Naive thymus-derived CD4-positive, alpha-beta T cell (primary cell): Measurements from ENCODE around the gene NDUFV1. TPM values are rescaled to one million over a fixed set of nuclear protein-coding genes. Genes with fewer than 3 reads are reported as not detected.
"Not testable (repeated sequence)": the region's sequence is repeated elsewhere in the genome, so short reads cannot be mapped to it uniquely, and the experiment has no call there.

Experiments
- ATAC-seq: fragments of 150-1000 bp; cut with Tn5 transposase; 2 replicates; pipeline ENCODE4 v1.10.0; 2021; ENCODE audit warnings: mild to moderate bottlenecking, moderate library complexity
- CTCF ChIA-PET: fragments of 350-600 bp; sonication (Branson Sonifier 250); formaldehyde crosslinking; loops from one replicate; lab custom pipeline; 2021; ENCODE audit warnings: antibody characterized with exemption; lab: Charles Lee
- POLR2A ChIA-PET: fragments of 350-600 bp; sonication (Branson Sonifier 250); formaldehyde crosslinking; loops from one replicate; lab custom pipeline; 2021; ENCODE audit warnings: antibody characterized with exemption, inconsistent platforms; lab: Charles Lee
- DNase-seq, 9 donors: peaks; one replicate each; pipeline versions ENCODE4 v3.0.0 to v3.0.0-alpha.2; 2020 to 2022; ENCODE audit warnings: mixed read lengths in 1 of 9
- H3K27ac ChIP-seq: one replicate; pipeline ENCODE4 v1.7.0; 2013; ENCODE audit warnings: mild to moderate bottlenecking, low read depth, low read length, moderate library complexity
- H3K27me3 ChIP-seq, 2 donors: one replicate each; pipeline ENCODE4 v1.7.0; 2013; ENCODE audit warnings: low read length in 2 of 2, mild to moderate bottlenecking in 2 of 2, moderate library complexity in 2 of 2; ENCODE audit not compliant: control insufficient read depth in 2 of 2, insufficient read depth in 2 of 2
- H3K36me3 ChIP-seq, 3 experiments: 1 replicate in 2 of 3; 2 replicates in 1 of 3; pipeline ENCODE4 v1.7.0; 2013; ENCODE audit warnings: low read length in 3 of 3, mild to moderate bottlenecking in 3 of 3, moderate library complexity in 1 of 3; ENCODE audit not compliant: insufficient read depth in 3 of 3, control insufficient read depth in 2 of 3
- H3K4me1 ChIP-seq, 2 donors: one replicate each; pipeline ENCODE4 v1.7.0; 2013; ENCODE audit warnings: low read length in 2 of 2, mild to moderate bottlenecking in 2 of 2, moderate library complexity in 1 of 2; ENCODE audit not compliant: control insufficient read depth in 2 of 2, insufficient read depth in 2 of 2
- H3K4me3 ChIP-seq: 2 replicates; pipeline ENCODE4 v1.7.0; 2013; ENCODE audit warnings: mild to moderate bottlenecking, low read length
- H3K9me3 ChIP-seq, 3 experiments: 1 replicate in 2 of 3; 2 replicates in 1 of 3; pipeline ENCODE4 v1.7.0; 2013; ENCODE audit warnings: low read length in 3 of 3; ENCODE audit not compliant: control insufficient read depth in 2 of 3
- H3K27ac Mint-ChIP-seq, 9 donors: one replicate each; pipeline ENCODE4 v1.8.0; 2020 to 2022; ENCODE audit warnings: mixed read lengths in 9 of 9, mild to moderate bottlenecking in 8 of 9, moderate library complexity in 5 of 9, inconsistent platforms in 2 of 9
- H3K27me3 Mint-ChIP-seq, 5 donors: one replicate each; pipeline ENCODE4 v1.8.0; 2021 to 2022; ENCODE audit warnings: mixed read lengths in 5 of 5, mild to moderate bottlenecking in 1 of 5
- H3K36me3 Mint-ChIP-seq, 5 donors: one replicate each; pipeline ENCODE4 v1.8.0; 2020 to 2022; ENCODE audit warnings: mixed read lengths in 5 of 5, mild to moderate bottlenecking in 3 of 5, inconsistent platforms in 1 of 5
- H3K4me1 Mint-ChIP-seq, 7 donors: one replicate each; pipeline ENCODE4 v1.8.0; 2020 to 2022; ENCODE audit warnings: mixed read lengths in 7 of 7, mild to moderate bottlenecking in 3 of 7, inconsistent platforms in 1 of 7
- H3K4me3 Mint-ChIP-seq, 10 donors: one replicate each; pipeline ENCODE4 v1.8.0; 2020 to 2022; ENCODE audit warnings: mild to moderate bottlenecking in 10 of 10, mixed read lengths in 10 of 10, moderate library complexity in 6 of 10, inconsistent platforms in 2 of 10
- H3K9me3 Mint-ChIP-seq, 11 donors: one replicate each; pipeline ENCODE4 v1.8.0; 2020 to 2022; ENCODE audit warnings: mixed read lengths in 11 of 11, mild to moderate bottlenecking in 4 of 11, inconsistent platforms in 1 of 11, moderate library complexity in 1 of 11
- intact Hi-C, 2 donors: fragments of 100-400 bp; cut with micrococcal nuclease; formaldehyde crosslinking; loops; one replicate each; pipeline ENCODE4 v1.15.1; 2023
- polyA plus RNA-seq, 2 donors: library from polyadenylated mRNA; unstranded; fragments of 300-500 nt; fragmentation: Illumina TruSeq; gene quantifications; one replicate each; pipeline ENCODE4 v1.2.3, GENCODE V29; 2021
- total RNA-seq, 6 experiments: library from RNA in 5 of 6; stranded (reverse) in 5 of 6; gene quantifications; 1 replicate in 5 of 6; 2 replicates in 1 of 6; pipeline ENCODE4 v1.2.3 and lab custom pipeline; 2021 to 2026

Gene NDUFV1
- total and polyA plus RNA-seq, 7 experiments from 2014 or later, result 111 to 253 (median 201) TPM

DNA sequence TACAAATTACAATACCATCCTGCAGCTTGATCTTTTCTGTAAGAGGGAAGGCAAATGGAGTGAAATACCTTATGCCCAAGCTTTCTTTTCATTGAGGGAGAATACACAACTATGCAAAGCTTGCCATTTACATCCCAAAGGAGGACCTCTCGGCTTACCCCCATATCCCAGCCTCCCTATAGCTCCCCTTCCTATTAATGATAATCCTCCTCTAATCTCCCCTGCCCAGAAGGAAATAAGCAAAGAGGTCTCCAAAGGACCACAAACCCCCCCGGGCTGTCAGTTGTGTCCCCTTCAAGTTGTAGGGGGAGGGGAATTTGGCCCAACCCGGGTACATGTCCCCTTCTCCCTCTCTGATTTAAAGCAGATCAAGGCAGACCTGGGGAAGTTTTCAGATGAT lies 15.2 kb downstream of the NDUFV1 start:
- ATAC-seq, H3K27me3 ChIP-seq: not testable (repeated sequence)

DNA sequence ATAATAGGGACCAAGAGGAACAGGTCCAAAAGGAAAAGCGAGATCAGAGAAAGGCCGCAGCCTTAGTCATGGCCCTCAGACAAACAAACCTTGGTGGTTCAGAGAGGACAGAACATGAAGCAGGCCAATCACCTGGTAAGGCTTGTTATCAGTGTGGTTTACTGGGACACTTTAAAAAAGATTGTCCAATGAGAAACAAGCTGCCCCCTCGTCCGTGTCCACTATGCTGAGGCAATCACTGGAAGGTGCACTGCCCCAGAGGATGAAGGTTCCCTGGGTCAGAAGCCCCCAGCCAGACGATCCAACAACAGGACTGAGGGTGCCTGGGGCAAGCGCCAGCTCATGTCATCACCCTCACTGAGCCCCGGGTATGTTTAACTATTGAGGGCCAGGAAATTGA lies 16.2 kb downstream of the NDUFV1 start:
- DNase-seq, result peak in 1 of 9 donors; percentile 4
- H3K4me1 ChIP-seq, H3K9me3 ChIP-seq, ATAC-seq, H3K27me3 ChIP-seq, POLR2A ChIA-PET, H3K27me3 Mint-ChIP-seq, H3K4me3 ChIP-seq, intact Hi-C loops, H3K27ac Mint-ChIP-seq, CTCF ChIA-PET, H3K36me3 Mint-ChIP-seq, H3K4me3 Mint-ChIP-seq, H3K36me3 ChIP-seq, H3K27ac ChIP-seq, H3K9me3 Mint-ChIP-seq: not testable (repeated sequence)
- H3K4me1 Mint-ChIP-seq, result peaks cover 2 to 12% (median 6%) of the 10 kb centered on the region in 7 donors

More for the DNA sequence above, 15.2 kb downstream of the NDUFV1 start:
- H3K36me3 Mint-ChIP-seq, H3K9me3 ChIP-seq, DNase-seq, H3K27ac Mint-ChIP-seq, H3K27ac ChIP-seq, H3K4me3 Mint-ChIP-seq, H3K36me3 ChIP-seq, H3K4me3 ChIP-seq, H3K4me1 ChIP-seq, intact Hi-C loops, H3K9me3 Mint-ChIP-seq, H3K27me3 Mint-ChIP-seq, CTCF ChIA-PET: not testable (repeated sequence)
- peaks cover 7 to 17% (median 12%) of the 10 kb centered on the region in 7 donors for H3K4me1 Mint-ChIP-seq
- POLR2A ChIA-PET, result interaction anchor here (0.6 kb wide), 1 partner anchor 416 kb away, joined by 3 read pairs; no protein-coding TSS in a partner anchor

GRCh38 chr11:67623795-67624194 lies 17.1 kb downstream of the NDUFV1 start:
- CTCF ChIA-PET, POLR2A ChIA-PET, H3K9me3 ChIP-seq: not testable (repeated sequence)

GRCh38 chr11:67626131-67626833 lies 19.5 kb downstream of the NDUFV1 start:
- Mint-ChIP-seq H3K4me1 (peaks cover 5 to 18% (median 10%) of the 10 kb centered on the region in 7 donors), H3K27ac (peak overlapping the region in 2 of 9 donors; percentile 48 to 57)
- H3K9me3 ChIP-seq, ATAC-seq, H3K27me3 ChIP-seq, H3K27me3 Mint-ChIP-seq, H3K4me3 ChIP-seq, H3K27ac ChIP-seq, H3K4me1 ChIP-seq, H3K36me3 ChIP-seq, H3K9me3 Mint-ChIP-seq, H3K4me3 Mint-ChIP-seq, H3K36me3 Mint-ChIP-seq: not testable (repeated sequence)
- POLR2A ChIA-PET, result interaction anchor here (0.9 kb wide), 1 partner anchor 12 kb away, joined by 3 read pairs; no protein-coding TSS in a partner anchor
- intact Hi-C loops, result loop anchor here in 1 of 2 donors (5.0 kb wide), 1 partner anchor 86 kb away; no protein-coding TSS in a partner anchor
- peak in 1 of 9 donors; percentile 4 for DNase-seq
- CTCF ChIA-PET, result interaction anchor here (1.2 to 1.5 kb wide), 4 partner anchors 8 to 25 kb away, joined by 3 to 8 read pairs (median 3); no protein-coding TSS in a partner anchor

More at GRCh38 chr11:67623795-67624194, 17.1 kb downstream of the NDUFV1 start:
- H3K4me3 ChIP-seq, intact Hi-C loops, H3K4me3 Mint-ChIP-seq, H3K9me3 Mint-ChIP-seq, DNase-seq, H3K36me3 ChIP-seq, H3K27ac Mint-ChIP-seq, H3K4me1 Mint-ChIP-seq, H3K36me3 Mint-ChIP-seq, H3K4me1 ChIP-seq, ATAC-seq, H3K27ac ChIP-seq, H3K27me3 Mint-ChIP-seq, H3K27me3 ChIP-seq: not testable (repeated sequence)

- peak in 1 of 9 donors; percentile 6 for DNase-seq
These were observed 20.2 kb downstream of the NDUFV1 start for GRCh38 chr11:67626970-67627369.

DNA sequence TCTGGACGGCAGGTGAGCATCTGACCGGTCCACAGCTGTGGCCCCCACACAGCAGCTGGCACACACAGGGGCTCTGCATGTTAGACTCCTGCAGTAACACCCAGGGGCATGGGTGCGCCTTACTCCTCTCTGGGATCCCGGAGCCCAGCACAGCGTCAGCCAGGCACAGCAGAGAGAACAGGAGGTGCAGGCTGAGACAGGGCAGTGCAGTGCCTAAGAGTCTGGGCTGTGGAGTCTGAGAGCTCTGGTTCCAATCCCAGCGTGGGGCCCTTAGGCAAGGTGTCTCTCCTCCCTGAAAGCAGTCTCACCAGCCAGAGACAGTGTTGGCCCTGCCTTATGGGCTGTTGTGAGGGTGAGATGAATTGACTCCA lies 20.7 kb downstream of the NDUFV1 start:
- Mint-ChIP-seq H3K4me3 (no peak overlapping the region), H3K9me3 (no peaks in the 10 kb centered on the region), H3K36me3 (no peaks in the 10 kb centered on the region), H3K4me1 (peaks cover 5 to 18% (median 10%) of the 10 kb centered on the region in 7 donors), H3K27ac (peak overlapping the region in 2 of 9 donors; percentile 45 to 60), H3K27me3 (no peaks in the 10 kb centered on the region)
- intact Hi-C loops, result loop anchor here in 1 of 2 donors (5.0 kb wide), 1 partner anchor 85 kb away; no protein-coding TSS in a partner anchor
- ChIA-PET POLR2A (interaction anchor here (1.2 kb wide), 1 partner anchor 9 kb away, joined by 3 read pairs; no protein-coding TSS in a partner anchor), CTCF (interaction anchor here (1.1 to 2.4 kb wide), 5 partner anchors 9 to 32 kb away, joined by 3 to 13 read pairs (median 3); no protein-coding TSS in a partner anchor)
- no peak overlapping the region for H3K27ac ChIP-seq
- no peak overlapping the region for H3K4me3 ChIP-seq
- peaks cover 8 to 9% of the 10 kb centered on the region in 2 donors for H3K4me1 ChIP-seq
- no peaks in the 10 kb centered on the region for H3K36me3 ChIP-seq
- no peak for ATAC-seq
- no peak for DNase-seq
- H3K9me3 ChIP-seq, result no peaks in the 10 kb centered on the region
- H3K27me3 ChIP-seq, result no peaks in the 10 kb centered on the region

More at GRCh38 chr11:67626970-67627369, 20.2 kb downstream of the NDUFV1 start:
- ChIA-PET POLR2A (interaction anchor here (0.9 to 1.2 kb wide), 2 partner anchors 9 to 13 kb away, joined by 3 read pairs; no protein-coding TSS in a partner anchor), CTCF (interaction anchor here (1.2 to 1.5 kb wide), 4 partner anchors 9 to 25 kb away, joined by 3 to 8 read pairs (median 3); no protein-coding TSS in a partner anchor)
- Histone ChIP-seq H3K9me3 (no peaks in the 10 kb centered on the region), H3K27me3 (no peaks in the 10 kb centered on the region), H3K27ac (no peak overlapping the region), H3K4me1 (peaks cover 8 to 9% of the 10 kb centered on the region in 2 donors), H3K36me3 (no peaks in the 10 kb centered on the region), H3K4me3 (no peak overlapping the region)
- Mint-ChIP-seq H3K36me3 (no peaks in the 10 kb centered on the region), H3K4me3 (no peak overlapping the region), H3K4me1 (peaks cover 5 to 18% (median 10%) of the 10 kb centered on the region in 7 donors), H3K27me3 (no peaks in the 10 kb centered on the region), H3K9me3 (no peaks in the 10 kb centered on the region), H3K27ac (peak overlapping the region in 2 of 9 donors; percentile 48 to 57)
- intact Hi-C loops, result loop anchor here in 1 of 2 donors (5.0 kb wide), 1 partner anchor 85 kb away; no protein-coding TSS in a partner anchor
- no peak for ATAC-seq
